ENCODE measurements around the gene KDM2B. TPM values are rescaled to one million over a fixed set of nuclear protein-coding genes. Genes with fewer than 3 reads are reported as not detected.

Gene KDM2B
- 10 to 100 TPM; 20.6 to 42.8 (median 30.7) TPM for total RNA-seq

DNA sequence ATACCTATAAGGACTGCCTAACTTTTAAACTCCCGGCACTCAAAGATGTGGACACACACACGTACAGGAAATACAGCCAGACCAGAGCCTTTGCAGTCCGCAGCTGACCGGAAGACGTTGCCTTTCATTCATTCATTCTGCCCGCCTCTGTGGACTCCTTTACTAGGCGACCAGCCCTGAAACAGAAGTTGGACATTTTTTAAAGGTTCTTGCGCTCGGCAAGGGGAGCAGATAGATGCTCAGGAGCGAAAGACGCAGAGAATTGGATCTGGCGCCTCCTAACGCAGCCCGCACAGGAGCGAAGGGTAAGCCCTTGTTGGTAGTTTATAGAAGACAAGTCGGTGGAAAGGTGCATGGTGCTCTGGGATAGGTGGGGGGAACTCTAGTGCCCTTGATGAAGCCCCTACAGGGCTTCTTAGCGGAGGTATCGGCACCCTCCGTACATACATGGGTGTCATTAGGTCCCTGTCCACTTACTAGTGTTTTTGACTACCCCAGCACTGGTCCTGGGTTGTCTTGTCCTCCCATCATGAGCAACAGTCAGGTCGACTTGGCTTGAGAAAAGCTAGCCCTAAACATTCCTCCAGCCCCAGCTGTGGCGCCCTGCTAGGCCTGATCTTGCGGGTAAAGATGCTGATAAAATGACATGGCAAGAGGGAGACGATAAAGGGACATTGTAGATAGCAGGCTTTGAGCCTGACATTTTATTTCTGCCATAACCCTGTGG, at the start of gene KDM2B:
TSS of gene KDM2B (minus strand) at position 65 of the 727 bp plus-strand sequence. CDS start 112 bp downstream, outside the sequence.
- peak within 1 kb of the TSS; percentile 33 to 51 for H3K27ac ChIP-seq
- H3K4me1 ChIP-seq (replicated peaks in 1 of 2), result peaks cover 41% of the 10 kb centered on the region in 2 donors
- in situ Hi-C loops (cut with MboI; ENCODE audit: low pct_unique_long_range_greater_than_20kb in 2 of 9, low sequenced_read_pairs in 9 of 9, unreplicated experiment in 9 of 9), result no loop called here
- WGBS, 10 experiments, result 0 to 71% (median 5%) methylated on average over 1 to 10 of the region's 23 CpGs
- H3K4me3 ChIP-seq, result peak within 1 kb of the TSS; percentile 53 to 70 (median 63)
- peak in 7 of 8 experiments; percentile 5 to 45 (median 31) for ATAC-seq (replicated peaks in 6 of 8)

DNA sequence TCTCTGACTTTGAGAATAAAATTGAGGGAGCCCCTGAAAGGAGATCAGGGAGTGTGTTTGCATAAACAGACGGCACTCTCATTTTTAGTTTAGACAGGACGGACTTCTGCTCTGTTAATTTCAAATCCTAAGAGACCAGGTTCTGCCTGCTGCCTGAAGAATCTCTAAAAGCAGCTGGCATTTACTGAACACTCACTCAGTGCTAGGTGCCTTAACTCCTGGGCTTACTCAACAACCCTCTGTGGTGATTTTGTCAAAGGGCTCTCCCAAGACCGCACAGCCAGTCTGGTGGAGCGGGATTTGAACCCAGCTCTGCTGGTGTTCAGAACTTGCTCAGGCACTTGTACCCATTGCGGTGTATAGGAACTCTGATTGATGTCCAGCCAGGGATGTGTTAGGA, 47.7 kb upstream of the KDM2B start:
- no peak for ATAC-seq (replicated peaks in 6 of 8)
- Histone ChIP-seq H3K27ac (no peak overlapping the region), H3K4me1 (replicated peaks in 1 of 2) (peaks cover 2 to 30% of the 10 kb centered on the region in 2 donors), H3K4me3 (no peak overlapping the region)
- in situ Hi-C loops (cut with MboI; ENCODE audit: low pct_unique_long_range_greater_than_20kb in 2 of 9, low sequenced_read_pairs in 9 of 9, unreplicated experiment in 9 of 9), result no loop called here
- 20 to 100% (median 85%) methylated on average over 1 to 5 of the region's 5 CpGs; no CpG with 5 or more reads in 1 of the 10 experiments for WGBS, 10 experiments

DNA sequence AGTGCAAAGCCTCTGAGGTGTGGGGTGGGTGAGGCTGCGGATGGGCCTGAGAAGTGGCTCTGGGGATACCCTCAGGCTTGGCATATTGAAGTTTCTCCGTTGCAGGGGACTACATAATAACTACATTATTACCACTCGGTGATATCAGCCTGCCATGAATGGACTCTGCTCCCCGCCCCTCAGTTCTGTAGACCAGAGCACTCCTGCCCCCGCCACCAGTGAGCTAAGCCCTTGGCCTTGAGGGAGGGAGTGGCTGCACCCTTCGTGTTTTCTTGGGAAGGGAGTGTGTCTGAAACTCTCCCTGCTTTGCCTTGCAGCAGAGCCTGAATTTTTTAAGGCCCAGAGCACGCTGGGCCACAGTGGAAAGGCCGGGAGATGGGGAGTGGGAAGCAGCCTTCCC, 47.2 kb upstream of the KDM2B start:
- WGBS, 10 experiments, result 0 to 20% (median 16%) methylated on average over 1 to 5 of the region's 8 CpGs; no CpG with 5 or more reads in 7 of the 10 experiments
- Histone ChIP-seq H3K4me1 (replicated peaks in 1 of 2) (peaks cover 2 to 25% of the 10 kb centered on the region in 2 donors), H3K4me3 (peak overlapping the region in 3 of 5 donors; percentile 49 to 65 (median 53)), H3K27ac (no peak overlapping the region)
- in situ Hi-C loops (cut with MboI; ENCODE audit: low pct_unique_long_range_greater_than_20kb in 2 of 9, low sequenced_read_pairs in 9 of 9, unreplicated experiment in 9 of 9), result no loop called here
- peak in 3 of 8 experiments; percentile 1 to 20 (median 1) for ATAC-seq (replicated peaks in 6 of 8)

DNA sequence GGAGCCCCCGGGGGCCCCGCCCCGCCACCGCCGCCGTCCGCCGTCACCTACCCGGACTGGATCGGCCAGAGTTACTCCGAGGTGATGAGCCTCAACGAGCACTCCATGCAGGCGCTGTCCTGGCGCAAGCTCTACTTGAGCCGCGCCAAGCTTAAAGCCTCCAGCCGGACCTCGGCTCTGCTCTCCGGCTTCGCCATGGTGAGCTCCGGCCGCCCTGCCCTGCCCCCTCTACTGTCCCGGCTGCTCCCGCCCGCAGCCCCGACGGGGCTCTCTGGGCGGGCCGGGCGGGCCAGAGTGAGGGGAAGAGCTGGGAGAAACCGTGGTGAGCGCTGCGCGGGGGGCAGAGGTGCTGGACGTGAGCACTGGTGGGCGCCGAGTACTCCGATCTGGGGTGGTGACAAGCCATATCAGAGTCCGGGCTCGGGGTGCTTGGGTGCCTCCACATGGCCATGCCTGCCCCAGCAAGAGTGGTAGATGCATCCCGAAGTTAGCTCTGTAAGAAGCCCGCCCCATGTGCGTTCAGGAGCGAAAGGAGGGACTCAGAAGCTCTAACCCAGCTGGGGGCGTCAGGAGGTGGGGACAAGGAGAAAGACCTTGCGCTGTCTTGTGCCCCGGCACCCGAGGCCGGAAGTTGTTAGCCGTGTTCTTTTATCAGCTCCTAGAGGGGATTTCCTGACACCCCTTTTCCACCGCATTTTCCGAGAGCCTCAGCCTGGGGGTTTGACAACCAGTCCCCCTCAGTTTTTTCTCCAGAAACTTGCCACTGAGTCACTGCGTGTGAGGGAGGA, 46.2 kb upstream of the KDM2B start:
- in situ Hi-C loops (cut with MboI; ENCODE audit: low pct_unique_long_range_greater_than_20kb in 2 of 9, low sequenced_read_pairs in 9 of 9, unreplicated experiment in 9 of 9), result no loop called here
- peak overlapping the region; percentile 49 to 65 (median 53) for H3K4me3 ChIP-seq
- H3K4me1 ChIP-seq (replicated peaks in 1 of 2), result peaks cover 2 to 15% of the 10 kb centered on the region in 2 donors
- peak overlapping the region; percentile 58 to 72 for H3K27ac ChIP-seq
- peak; percentile 54 to 69 (median 64) for ATAC-seq (replicated peaks in 6 of 8)
- WGBS, 10 experiments, result 0 to 15% (median 2%) methylated on average over 2 to 5 of the region's 53 CpGs; no CpG with 5 or more reads in 6 of the 10 experiments

DNA sequence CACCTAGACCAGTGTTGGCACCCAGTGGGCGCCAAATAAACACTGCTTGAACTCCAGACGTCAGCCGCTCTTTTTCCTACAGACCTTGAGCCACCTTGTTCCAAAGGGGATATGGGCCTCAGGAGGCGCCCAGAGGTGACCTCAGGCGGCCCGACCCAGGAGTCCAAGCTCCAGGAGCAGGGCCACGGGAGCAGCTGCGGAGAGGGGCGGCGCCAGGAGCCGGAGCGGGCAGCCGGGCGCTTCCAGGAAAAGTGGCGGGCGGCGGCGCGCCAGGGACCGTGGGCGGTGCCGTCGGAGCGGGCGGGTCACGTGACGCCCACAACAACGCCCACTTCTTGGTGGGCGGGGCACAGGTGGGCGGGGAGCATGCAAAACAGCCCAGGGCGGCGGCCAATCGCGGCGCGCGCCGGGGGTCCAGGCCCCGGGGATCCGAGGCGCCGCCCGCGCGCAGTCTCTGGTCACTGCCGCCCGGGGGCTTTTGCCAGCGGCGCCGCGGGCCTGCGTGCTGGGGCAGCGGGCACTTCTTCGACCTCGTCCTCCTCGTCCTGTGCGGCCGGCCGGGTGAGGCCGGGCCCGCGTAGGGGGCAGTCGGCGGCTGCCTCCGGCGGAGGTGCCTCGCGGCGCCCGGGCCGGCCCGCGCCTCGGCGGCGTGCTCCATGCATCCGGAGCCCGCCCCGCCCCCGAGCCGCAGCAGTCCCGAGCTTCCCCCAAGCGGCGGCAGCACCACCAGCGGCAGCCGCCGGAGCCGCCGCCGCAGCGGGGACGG, 45.4 kb upstream of the KDM2B start, which contains the start of gene ORAI1:
TSS of gene ORAI1 (plus strand) at position 444 of the 766 bp plus-strand sequence.
- peak within 1 kb of the TSS; percentile 49 to 65 (median 53) for H3K4me3 ChIP-seq
- in situ Hi-C loops (cut with MboI; ENCODE audit: low pct_unique_long_range_greater_than_20kb in 2 of 9, low sequenced_read_pairs in 9 of 9, unreplicated experiment in 9 of 9), result no loop called here
- 0 to 100% methylated on average over 1 of the region's 92 CpGs; no CpG with 5 or more reads in 8 of the 10 experiments for WGBS, 10 experiments
- peak; percentile 69 to 89 (median 82) for ATAC-seq (replicated peaks in 6 of 8)
- H3K27ac ChIP-seq, result peak within 1 kb of the TSS; percentile 58 to 72
- peaks cover 2 to 13% of the 10 kb centered on the region in 2 donors for H3K4me1 ChIP-seq (replicated peaks in 1 of 2)

DNA sequence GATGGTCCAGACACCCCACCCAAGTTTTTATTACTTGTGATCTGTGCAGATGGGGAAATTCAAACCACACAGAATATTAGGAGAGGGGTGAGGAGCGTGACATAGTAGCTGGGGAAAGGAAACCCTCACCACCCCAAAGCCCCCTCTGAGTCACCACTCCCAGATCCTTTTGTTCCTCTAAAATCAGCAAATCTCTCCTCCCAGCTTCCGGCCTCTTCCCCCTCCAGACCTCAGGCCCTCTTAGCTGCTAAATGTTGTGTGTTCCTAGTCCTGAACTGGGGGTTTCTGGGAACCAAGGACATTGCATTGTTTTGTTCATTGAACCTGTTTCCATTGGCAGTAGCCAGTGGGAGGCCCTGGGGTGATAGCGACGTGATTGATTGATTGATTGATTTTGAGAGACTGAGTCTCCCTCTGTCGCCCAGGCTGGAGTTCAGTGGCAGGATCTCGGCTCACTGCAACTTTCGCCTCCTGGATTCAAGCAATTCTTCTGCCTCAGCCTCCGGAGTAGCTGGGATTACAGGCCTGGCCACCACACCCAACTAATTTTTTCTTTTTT, 39.6 kb upstream of the KDM2B start:
- WGBS, 10 experiments, result 40 to 100% (median 85%) methylated on average over 1 to 4 of the region's 8 CpGs; no CpG with 5 or more reads in 4 of the 10 experiments
- ATAC-seq (replicated peaks in 6 of 8), result peak in 2 of 8 experiments; percentile 20 to 23
- Histone ChIP-seq H3K4me1 (replicated peaks in 1 of 2) (peaks cover 2 to 9% of the 10 kb centered on the region in 2 donors), H3K27ac (no peak overlapping the region), H3K4me3 (no peak overlapping the region)
- in situ Hi-C loops (cut with MboI; ENCODE audit: low pct_unique_long_range_greater_than_20kb in 2 of 9, low sequenced_read_pairs in 9 of 9, unreplicated experiment in 9 of 9), result no loop called here

DNA sequence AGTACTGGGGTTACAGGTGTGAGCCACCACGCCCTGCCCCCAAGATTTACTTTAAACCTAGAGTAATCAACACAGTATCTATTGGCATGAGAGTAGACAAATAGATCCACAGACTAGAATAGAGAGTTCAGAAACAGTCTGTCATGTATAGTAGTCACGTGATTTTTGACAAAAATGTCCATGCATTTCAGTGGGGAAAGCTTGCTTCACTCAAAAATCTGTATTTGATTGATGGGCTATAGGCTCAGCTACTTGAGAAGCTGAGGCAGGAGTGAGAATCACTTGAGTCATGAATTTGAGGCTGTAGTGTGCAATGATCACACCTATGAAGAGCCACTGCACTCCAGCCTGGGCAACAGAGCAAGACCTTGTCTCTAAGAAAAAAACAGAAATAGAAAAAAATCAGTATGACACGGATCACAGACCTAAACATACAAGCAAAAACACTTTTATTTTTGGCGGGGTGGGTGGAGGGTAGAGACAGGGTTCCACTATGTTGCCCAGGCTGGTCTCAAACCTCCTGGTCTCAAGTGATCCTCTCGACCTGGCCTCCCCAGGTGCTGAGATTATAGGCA, 37.9 kb upstream of the KDM2B start:
- Histone ChIP-seq H3K4me3 (no peak overlapping the region), H3K4me1 (replicated peaks in 1 of 2) (peaks cover 0 to 6% of the 10 kb centered on the region in 2 donors), H3K27ac (no peak overlapping the region)
- ATAC-seq (replicated peaks in 6 of 8), result no peak
- WGBS, 10 experiments, result 33 to 100% (median 79%) methylated on average over 1 to 5 of the region's 5 CpGs
- in situ Hi-C loops (cut with MboI; ENCODE audit: low pct_unique_long_range_greater_than_20kb in 2 of 9, low sequenced_read_pairs in 9 of 9, unreplicated experiment in 9 of 9), result no loop called here

DNA sequence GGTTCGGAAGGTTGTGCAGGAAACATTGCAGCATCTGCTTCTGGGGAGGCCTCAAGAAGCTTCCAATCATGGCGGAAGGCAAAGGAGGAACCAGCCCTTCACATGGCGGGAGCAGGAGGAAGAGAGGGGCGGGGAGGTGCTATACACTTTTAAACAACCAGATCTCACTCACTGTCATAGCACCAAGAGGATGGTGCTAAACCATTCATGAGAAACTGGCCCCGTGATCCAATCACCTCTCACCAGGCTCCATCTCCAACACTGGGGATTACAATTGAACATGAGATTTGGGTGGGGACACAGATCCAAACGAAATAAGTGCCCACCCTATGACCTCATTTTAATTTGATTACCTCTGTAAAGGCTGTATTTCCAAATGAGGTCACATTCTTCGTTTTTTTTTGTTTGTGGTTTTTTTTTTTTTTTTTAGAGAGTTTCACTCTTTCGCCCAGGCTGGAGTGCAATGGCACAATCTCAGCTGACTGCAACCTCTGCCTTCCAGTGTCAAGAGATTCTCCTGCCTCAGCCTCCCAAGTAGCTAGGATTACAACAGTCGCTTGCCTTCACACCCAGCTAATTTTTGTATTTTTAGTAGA, 34.1 kb upstream of the KDM2B start:
- H3K4me1 ChIP-seq (replicated peaks in 1 of 2), result no peaks in the 10 kb centered on the region
- no peak overlapping the region for H3K4me3 ChIP-seq
- no peak for ATAC-seq (replicated peaks in 6 of 8)
- 51 to 100% (median 84%) methylated on average over 1 to 9 of the region's 9 CpGs for WGBS, 10 experiments
- no peak overlapping the region for H3K27ac ChIP-seq
- in situ Hi-C loops (cut with MboI; ENCODE audit: low pct_unique_long_range_greater_than_20kb in 2 of 9, low sequenced_read_pairs in 9 of 9, unreplicated experiment in 9 of 9), result no loop called here

DNA sequence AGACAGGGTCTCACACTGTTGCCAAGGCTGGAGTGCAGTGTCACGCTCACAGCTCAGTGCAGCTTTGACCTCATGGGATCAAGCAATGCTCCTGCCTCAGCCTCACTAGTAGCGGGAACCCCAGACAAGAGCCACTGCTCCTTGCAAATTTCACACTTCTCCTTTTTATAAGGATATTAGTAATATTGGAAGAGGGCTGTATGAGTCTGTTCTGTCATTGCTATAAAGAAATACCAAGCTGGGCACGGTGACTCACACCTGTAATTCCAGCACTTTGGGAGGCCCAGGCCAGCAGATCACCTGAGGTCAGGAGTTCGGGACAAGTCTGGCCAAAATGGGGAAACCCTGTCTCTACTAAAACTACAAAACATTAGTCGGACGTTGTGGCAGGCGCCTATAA, 32.6 kb upstream of the KDM2B start:
- in situ Hi-C loops (cut with MboI; ENCODE audit: low pct_unique_long_range_greater_than_20kb in 2 of 9, low sequenced_read_pairs in 9 of 9, unreplicated experiment in 9 of 9), result no loop called here
- no peak overlapping the region for H3K27ac ChIP-seq
- no peak for ATAC-seq (replicated peaks in 6 of 8)
- H3K4me3 ChIP-seq, result no peak overlapping the region
- H3K4me1 ChIP-seq (replicated peaks in 1 of 2), result no peaks in the 10 kb centered on the region
- WGBS, 10 experiments, result 80 to 100% (median 100%) methylated on average over 1 to 2 of the region's 7 CpGs; no CpG with 5 or more reads in 3 of the 10 experiments

DNA sequence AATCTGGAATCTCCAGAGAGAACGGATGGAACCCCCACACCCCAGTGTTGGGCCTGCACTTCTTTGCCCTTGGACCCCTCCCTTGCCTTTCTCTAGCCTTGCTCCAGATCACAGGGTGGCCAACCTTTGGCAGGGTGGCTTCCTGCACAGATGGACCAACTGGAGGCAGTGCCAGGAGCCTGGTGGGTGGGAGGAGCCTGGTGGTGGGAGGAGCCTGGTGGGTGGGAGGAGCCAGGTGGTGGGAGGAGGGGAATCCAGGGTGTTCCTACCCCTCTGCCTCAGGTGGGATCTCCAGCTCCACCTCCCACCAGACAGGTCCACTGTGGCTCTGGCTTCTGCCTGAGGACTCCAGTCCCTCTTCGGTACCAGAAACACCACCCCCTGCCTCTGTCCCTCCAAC, 30.5 kb upstream of the KDM2B start:
- 83 to 100% methylated on average over 1 to 2 of the region's 2 CpGs; no CpG with 5 or more reads in 8 of the 10 experiments for WGBS, 10 experiments
- Histone ChIP-seq H3K27ac (no peak overlapping the region), H3K4me3 (no peak overlapping the region), H3K4me1 (replicated peaks in 1 of 2) (no peaks in the 10 kb centered on the region)
- peak in 1 of 8 experiments; percentile 26 for ATAC-seq (replicated peaks in 6 of 8)
- in situ Hi-C loops (cut with MboI; ENCODE audit: low pct_unique_long_range_greater_than_20kb in 2 of 9, low sequenced_read_pairs in 9 of 9, unreplicated experiment in 9 of 9), result no loop called here

DNA sequence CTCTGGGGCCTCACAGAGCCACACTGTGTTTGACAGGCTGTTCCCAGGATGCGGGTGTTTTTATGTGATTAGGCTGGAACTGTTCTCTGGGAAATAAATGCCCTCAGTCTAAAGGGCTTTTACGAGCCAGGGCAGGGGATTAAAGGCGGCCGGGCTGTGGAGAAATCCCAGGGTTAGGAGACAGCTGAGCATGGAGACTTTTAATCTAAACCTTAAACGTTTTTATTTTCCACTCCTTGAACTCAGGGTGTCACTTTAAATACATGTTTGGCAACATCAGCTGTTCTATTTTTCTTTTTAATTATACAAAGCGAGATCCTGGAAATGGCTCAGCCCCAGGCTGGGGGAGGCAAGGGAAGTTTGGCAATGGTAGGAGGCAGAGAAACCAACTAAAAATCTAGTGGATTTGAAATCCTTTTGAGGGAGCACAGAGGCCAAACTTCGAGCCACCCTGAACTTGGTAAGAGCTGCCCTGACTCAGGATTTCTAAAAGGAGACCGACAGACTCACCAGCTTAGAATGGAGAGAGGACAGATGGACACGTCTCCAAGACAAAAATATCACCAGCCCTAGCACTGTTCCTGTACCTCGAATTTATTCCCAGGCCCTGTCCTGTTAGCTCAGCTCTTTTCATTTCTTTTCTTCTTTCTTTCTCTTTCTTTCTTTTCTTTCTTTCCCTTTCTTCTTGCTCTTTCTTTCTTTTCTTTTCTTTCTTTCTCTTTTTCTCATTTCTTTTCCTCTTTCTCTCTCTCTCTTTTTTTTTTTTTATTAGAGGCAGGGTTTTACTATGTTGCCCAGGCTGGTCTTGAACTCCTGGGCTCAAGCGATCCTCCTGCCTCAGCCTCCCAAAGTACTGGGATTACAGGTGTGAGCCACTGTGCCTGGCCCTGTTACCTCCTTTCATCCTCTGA, 29.7 kb upstream of the KDM2B start:
- Histone ChIP-seq H3K4me3 (no peak overlapping the region), H3K27ac (no peak overlapping the region), H3K4me1 (replicated peaks in 1 of 2) (no peaks in the 10 kb centered on the region)
- 15 to 70% (median 53%) methylated on average over 3 to 9 of the region's 11 CpGs for whole genome bisulfite sequencing, 10 experiments
- peak in 3 of 8 experiments; percentile 59 to 62 (median 61) for ATAC-seq (replicated peaks in 6 of 8)
- in situ Hi-C loops (cut with MboI; ENCODE audit: low pct_unique_long_range_greater_than_20kb in 2 of 9, low sequenced_read_pairs in 9 of 9, unreplicated experiment in 9 of 9), result no loop called here

All from motor neuron (in vitro differentiated cells).